Endothelial cell of umbilical vein (primary cell): ENCODE measurements around the gene RPS25. TPM values are rescaled to one million over a fixed set of nuclear protein-coding genes. Genes with fewer than 3 reads are reported as not detected.

Source experiments
- Bru-seq: library from RNA; stranded (reverse); fragments of 400-500 nt; gene quantifications from one replicate; lab custom pipeline; 2021; lab: Mats Ljungman, UMichigan
- BruChase-seq, 2 experiments: library from RNA; stranded (reverse); fragments of 400-500 nt; gene quantifications; one replicate each; lab custom pipeline; 2021; lab: Mats Ljungman, UMichigan
- BruUV-seq: library from RNA; stranded (reverse); fragments of 400-500 nt; replicated peaks from 2 replicates; lab custom pipeline; 2021; lab: Mats Ljungman, UMichigan
- CTCF ChIA-PET: fragments of 300-600, 350-600 bp; sonication (Branson Sonifier 250); formaldehyde crosslinking; loops from one replicate; lab custom pipeline; 2021; ENCODE audit warnings: antibody characterized with exemption, inconsistent platforms; lab: Charles Lee
- POLR2A ChIA-PET: fragments of 300-600, 350-600 bp; sonication (Branson Sonifier 250); formaldehyde crosslinking; loops from one replicate; lab custom pipeline; 2021; ENCODE audit warnings: antibody characterized with exemption, inconsistent platforms; lab: Charles Lee
- DNase-seq: peaks from one replicate; pipeline ENCODE4 v3.0.0-alpha.2; 2011; ENCODE audit warnings: low read depth, low spot score
- FAIRE-seq: peaks from 2 replicates; lab custom pipeline; 2011; peaks lifted over from hg19 to GRCh38; lab: Jason Lieb, UNC
- H2AFZ ChIP-seq: 2 replicates; pipeline ENCODE4 v1.6.0; 2012; ENCODE audit warnings: low read depth, low read length, control low read depth, inconsistent platforms
- H3K27ac ChIP-seq: 2 replicates; pipeline ENCODE4 v1.5.1; 2011; ENCODE audit warnings: low read depth, mild to moderate bottlenecking, control low read depth, low read length, moderate library complexity; ENCODE audit not compliant: insufficient read depth
- H3K27me3 ChIP-seq, 2 experiments: 2 replicates each; pipeline versions ENCODE4 v1.6.0 to v1.6.1; 2011; ENCODE audit warnings: low read length in 2 of 2, mixed read lengths in 1 of 2; ENCODE audit not compliant: control insufficient read depth in 2 of 2, insufficient read depth in 2 of 2
- H3K36me3 ChIP-seq, 2 experiments: 2 replicates in 1 of 2; 3 replicates in 1 of 2; pipeline ENCODE4 v1.5.1; 2011; ENCODE audit warnings: low read length in 2 of 2, mild to moderate bottlenecking in 1 of 2, moderate library complexity in 1 of 2; ENCODE audit not compliant: control insufficient read depth in 2 of 2, insufficient read depth in 2 of 2; ENCODE audit errors: extremely low read depth in 1 of 2
- H3K4me1 ChIP-seq: 3 replicates; pipeline ENCODE4 v1.5.1; 2011; ENCODE audit warnings: mild to moderate bottlenecking, low read length; ENCODE audit not compliant: control insufficient read depth, insufficient read depth; ENCODE audit errors: extremely low read depth
- H3K4me2 ChIP-seq: 2 replicates; pipeline ENCODE4 v1.6.1; 2011; ENCODE audit warnings: low read length, control low read depth, mixed read lengths; ENCODE audit not compliant: insufficient read depth
- H3K4me3 ChIP-seq, 3 experiments: fragments of 200-600 bp in 1 of 3; sonication (generic), shearing (Covaris generic) in 1 of 3; replicated peaks in 1 of 3; 2 replicates each; pipeline ENCODE4 v1.5.1; 2011 to 2016; ENCODE audit warnings: control low read depth in 3 of 3, low read length in 3 of 3, mild to moderate bottlenecking in 2 of 3, inconsistent platforms in 1 of 3, low read depth in 1 of 3, moderate library complexity in 1 of 3; ENCODE audit not compliant: insufficient read depth in 1 of 3
- H3K79me2 ChIP-seq: 2 replicates; pipeline ENCODE4 v1.6.0; 2012; ENCODE audit warnings: low read length, inconsistent platforms; ENCODE audit not compliant: control insufficient read depth, insufficient read depth
- H3K9ac ChIP-seq: replicated peaks from 2 replicates; pipeline ENCODE3; 2011; ENCODE audit warnings: low read length, control low read depth; ENCODE audit not compliant: insufficient read depth; ENCODE audit errors: extremely low read depth
- H3K9me1 ChIP-seq: replicated peaks from 3 replicates; pipeline ENCODE4 v1.6.0; 2011; ENCODE audit warnings: mild to moderate bottlenecking, low read length; ENCODE audit not compliant: control insufficient read depth, insufficient read depth; ENCODE audit errors: extremely low read depth
- H3K9me3 ChIP-seq: replicated peaks from 2 replicates; pipeline ENCODE4 v1.5.1; 2012; ENCODE audit warnings: low read length, inconsistent platforms; ENCODE audit not compliant: control insufficient read depth, insufficient read depth
- H4K20me1 ChIP-seq: replicated peaks from 2 replicates; pipeline ENCODE3; 2011; ENCODE audit warnings: mild to moderate bottlenecking, low read length; ENCODE audit not compliant: control insufficient read depth, insufficient read depth; ENCODE audit errors: extremely low read depth
- EZH2 ChIP-seq: IDR thresholded peaks from 2 replicates; pipeline ENCODE4 v1.6.1; 2012; ENCODE audit warnings: borderline replicate concordance, low read depth, mild to moderate bottlenecking, moderate library complexity, low read length, inconsistent platforms; ENCODE audit not compliant: severe bottlenecking
- FOS ChIP-seq: IDR thresholded peaks from 2 replicates; pipeline ENCODE4 v1.6.1; 2011; ENCODE audit warnings: mild to moderate bottlenecking, low read length, moderate library complexity, borderline replicate concordance; ENCODE audit not compliant: insufficient read depth
- GATA2 ChIP-seq: IDR thresholded peaks from 2 replicates; pipeline ENCODE4 v1.7.0; 2011; ENCODE audit warnings: low read depth, mild to moderate bottlenecking, moderate library complexity, mixed read lengths, low read length; ENCODE audit not compliant: insufficient read length, insufficient read depth
- JUN ChIP-seq: IDR thresholded peaks from 2 replicates; pipeline ENCODE4 v1.6.1; 2011; ENCODE audit warnings: borderline replicate concordance, low read depth; ENCODE audit not compliant: insufficient read length, insufficient read depth
- MYC ChIP-seq: IDR thresholded peaks from one replicate; pipeline ENCODE4 v1.6.1; 2011; ENCODE audit warnings: mild to moderate bottlenecking, low read depth, low read length
- POLR2A ChIP-seq: IDR thresholded peaks from 2 replicates; pipeline ENCODE4 v1.6.1; 2012; ENCODE audit warnings: low read depth, mild to moderate bottlenecking, control low read depth, low read length
- POLR2AphosphoS5 ChIP-seq: IDR thresholded peaks from 2 replicates; pipeline ENCODE4 v1.6.1; 2012; ENCODE audit warnings: low read depth, mild to moderate bottlenecking, control low read depth, low read length, moderate library complexity; ENCODE audit not compliant: insufficient read depth
- dilution Hi-C: fragments of 300-500 bp; cut with MboI; formaldehyde crosslinking; loops from one replicate; pipeline ENCODE4 v1.15.0; 2019; ENCODE audit warnings: low sequenced_read_pairs; ENCODE audit not compliant: extremely low pct_ligation_motif_present
- intact Hi-C: fragments of 100-400 bp; cut with micrococcal nuclease; formaldehyde crosslinking; loops from one replicate; pipeline ENCODE4 v1.10.0; 2022
- long read RNA-seq: library from polyadenylated mRNA; stranded (forward); transcript quantifications from one replicate; pipeline ENCODE4 v2.0.0, GENCODE V29; 2021
- polyA minus RNA-seq, 3 experiments: library from RNA; depleted of rRNA, polyadenylated mRNA; stranded (reverse); fragments of >200 nt; gene quantifications; 1 replicate in 1 of 3; 2 replicates in 2 of 3; pipeline ENCODE4 v1.2.3, GENCODE V29; 2011
- polyA plus RNA-seq, 4 experiments: library from polyadenylated mRNA; depleted of rRNA in 3 of 4; stranded (reverse) in 3 of 4; unstranded in 1 of 4; fragments of >200 nt; gene quantifications; 2 replicates each; pipeline versions ENCODE4 v1.2.1 to v1.2.3, GENCODE V29; 2011 to 2012; ENCODE audit warnings: missing spikeins in 1 of 4
- total RNA-seq: library from RNA; stranded (reverse); gene quantifications from 2 replicates; pipeline ENCODE4 v1.2.3, GENCODE V29; 2021
- TF ChIP-seq, protein P1 (sequence below), 2 donors: IDR thresholded peaks; 1 replicate in 1 of 2; 2 replicates in 1 of 2; pipeline ENCODE4 v1.5.1; 2011; ENCODE audit warnings: low read length in 2 of 2, mild to moderate bottlenecking in 2 of 2, moderate library complexity in 2 of 2, control low read depth in 1 of 2, inconsistent platforms in 1 of 2, low read depth in 1 of 2; ENCODE audit not compliant: insufficient read depth in 1 of 2; ENCODE audit errors: extremely low read depth in 1 of 2
- TF ChIP-seq, protein P2 (sequence below): IDR thresholded peaks from 2 replicates; pipeline ENCODE4 v1.6.1; 2011; ENCODE audit not compliant: insufficient read depth, insufficient read length

Gene RPS25
- total RNA-seq (992 and 1,027 TPM in 2 replicates), polyA plus RNA-seq (579 and 887 TPM in 2 replicates), polyA minus RNA-seq (61.2 and 80.7 TPM in 2 replicates), Bru-seq, nascent RNA (percentile 99 among the genes with signal in this experiment), BruChase-seq, experiment 1, labeled RNA remaining after a 6-hour chase (percentile 100 among the genes with signal in this experiment), BruChase-seq, experiment 2, labeled RNA remaining after a 2-hour chase (percentile 99 among the genes with signal in this experiment)
- polyA plus RNA-seq (2011; cell fraction: cytosol; rRNA removed): 2,801 and 3,403 TPM in 2 replicates
- 742 and 981 TPM in 2 replicates for polyA plus RNA-seq (2011; cell fraction: nucleus; rRNA removed)
- 1,355 and 1,476 TPM in 2 replicates for polyA plus RNA-seq (2012)
- polyA minus RNA-seq (2011; cell fraction: cytosol; rRNA and poly(A)+ RNA removed): 297 TPM
- 28.8 and 29.7 TPM in 2 replicates for polyA minus RNA-seq (2011; cell fraction: nucleus; rRNA and poly(A)+ RNA removed)
- long read RNA-seq, transcript RPS25-202 (5 exons, 835 nt): major isoform, 2,243 of 2,436 reads
- long read RNA-seq, transcript RPS25-203 (5 exons, 711 nt): minor isoform, 11 of 2,436 reads
- long read RNA-seq, transcript RPS25-204 (3 exons, 1,462 nt): minor isoform, 116 of 2,436 reads
- long read RNA-seq, partial matches to known transcripts: 26 of 2,436 reads
- long read RNA-seq, other reads (novel, unspliced or antisense): 37 of 2,436 reads

DNA sequence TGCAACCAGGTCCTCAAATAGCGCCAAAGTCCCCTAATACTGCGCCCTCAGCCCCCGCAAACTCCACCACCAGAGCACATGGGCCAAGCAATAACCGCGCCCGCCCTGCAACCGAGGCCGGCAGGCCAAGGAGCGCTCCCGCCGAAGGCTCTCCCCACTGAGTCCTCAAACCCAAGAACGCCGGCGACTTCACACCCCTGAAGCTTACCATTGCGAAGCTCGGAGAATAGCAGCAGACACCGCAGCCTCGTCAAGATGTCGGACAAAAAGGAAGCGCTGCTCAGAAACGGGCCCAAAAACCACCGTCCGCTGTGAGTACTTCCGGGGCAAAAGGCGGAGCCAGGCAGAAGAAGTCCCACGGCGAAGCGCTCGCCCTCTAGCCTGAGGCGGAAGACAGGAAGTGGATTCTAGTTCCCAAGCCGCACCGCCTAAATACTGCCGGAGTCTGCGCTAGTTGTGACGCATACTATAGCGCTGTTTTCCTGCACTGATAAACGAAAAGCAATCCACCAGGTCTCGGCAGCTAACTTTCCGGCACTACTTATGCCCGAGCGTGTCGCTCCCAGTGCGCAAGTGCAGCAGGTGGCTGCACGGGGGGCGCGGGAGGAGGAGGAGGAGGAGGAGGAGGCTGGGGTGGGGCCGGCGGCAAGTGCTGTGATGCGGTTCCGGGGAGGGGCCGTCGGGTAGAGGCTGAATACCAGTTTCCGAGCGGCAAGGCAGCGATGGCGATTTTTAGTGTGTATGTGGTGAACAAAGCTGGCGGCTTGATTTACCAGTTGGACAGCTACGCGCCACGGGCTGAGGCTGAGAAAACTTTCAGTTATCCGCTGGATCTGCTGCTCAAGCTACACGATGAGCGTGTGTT, at the start of gene RPS25, which contains the start of gene TRAPPC4:
Gene RPS25 (minus strand): TSS at position 270 of the 865 bp plus-strand sequence. CDS start 59 bp downstream, at position 211.
Gene TRAPPC4 (plus strand): TSS at position 693 of the 865 bp plus-strand sequence. CDS start 30 bp downstream, at position 723.
- Histone ChIP-seq H3K27me3 (no peaks in the 10 kb centered on the region), H3K79me2 (peaks cover 44% of the 10 kb centered on the region), H3K36me3 (peaks cover 19 to 23% of the 10 kb centered on the region in 2 experiments), H3K27ac (peak within 1 kb of the TSS; percentile 60), H3K4me3 (peak within 1 kb of the TSS; percentile 79 to 98 (median 95)), H4K20me1 (no peaks in the 10 kb centered on the region), H3K9me1 (no peaks in the 10 kb centered on the region), H2AFZ (peak within 1 kb of the TSS; percentile 87), H3K4me1 (peaks cover 18% of the 10 kb centered on the region), H3K4me2 (peak within 1 kb of the TSS; percentile 81), H3K9me3 (no peaks in the 10 kb centered on the region), H3K9ac (peak within 1 kb of the TSS; percentile 85)
- no peak for TF ChIP-seq GATA2
- TF ChIP-seq, protein P1, sequence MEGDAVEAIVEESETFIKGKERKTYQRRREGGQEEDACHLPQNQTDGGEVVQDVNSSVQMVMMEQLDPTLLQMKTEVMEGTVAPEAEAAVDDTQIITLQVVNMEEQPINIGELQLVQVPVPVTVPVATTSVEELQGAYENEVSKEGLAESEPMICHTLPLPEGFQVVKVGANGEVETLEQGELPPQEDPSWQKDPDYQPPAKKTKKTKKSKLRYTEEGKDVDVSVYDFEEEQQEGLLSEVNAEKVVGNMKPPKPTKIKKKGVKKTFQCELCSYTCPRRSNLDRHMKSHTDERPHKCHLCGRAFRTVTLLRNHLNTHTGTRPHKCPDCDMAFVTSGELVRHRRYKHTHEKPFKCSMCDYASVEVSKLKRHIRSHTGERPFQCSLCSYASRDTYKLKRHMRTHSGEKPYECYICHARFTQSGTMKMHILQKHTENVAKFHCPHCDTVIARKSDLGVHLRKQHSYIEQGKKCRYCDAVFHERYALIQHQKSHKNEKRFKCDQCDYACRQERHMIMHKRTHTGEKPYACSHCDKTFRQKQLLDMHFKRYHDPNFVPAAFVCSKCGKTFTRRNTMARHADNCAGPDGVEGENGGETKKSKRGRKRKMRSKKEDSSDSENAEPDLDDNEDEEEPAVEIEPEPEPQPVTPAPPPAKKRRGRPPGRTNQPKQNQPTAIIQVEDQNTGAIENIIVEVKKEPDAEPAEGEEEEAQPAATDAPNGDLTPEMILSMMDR (IDR thresholded peaks at IDR 0.05; ENCODE audit: extremely low read depth in 1 of 2, insufficient read depth in 1 of 2, low read depth in 1 of 2, low read length in 2 of 2): no peak
- TF ChIP-seq POLR2AphosphoS5: peak; percentile 90
- TF ChIP-seq POLR2A: peak; percentile 92
- no peak for TF ChIP-seq FOS
- peak; percentile 5 for TF ChIP-seq MYC
- no peak for TF ChIP-seq EZH2
- TF ChIP-seq JUN: no peak
- TF ChIP-seq, protein P2, sequence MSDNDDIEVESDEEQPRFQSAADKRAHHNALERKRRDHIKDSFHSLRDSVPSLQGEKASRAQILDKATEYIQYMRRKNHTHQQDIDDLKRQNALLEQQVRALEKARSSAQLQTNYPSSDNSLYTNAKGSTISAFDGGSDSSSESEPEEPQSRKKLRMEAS: no peak
- DNase-seq: peak; percentile 97
- peak; percentile 99 for FAIRE-seq
- dilution Hi-C loops: no loop called here
- ChIA-PET POLR2A (interaction anchor here (0.5 to 1.2 kb wide), 2 partner anchors 21 to 28 kb away, joined by 4 to 6 read pairs; partner anchors contain the start of gene CENATAC), CTCF (interaction anchor here (1.2 to 3.1 kb wide), 4 partner anchors 13 to 329 kb away, joined by 3 to 11 read pairs (median 4); partner anchors contain the start of gene SLC37A4)
- BruUV-seq: no TSS peak
- intact Hi-C loops: loop anchor here (1.0 to 5.0 kb wide), 6 partner anchors 12 to 303 kb away; partner anchors contain the start of genes BCL9L, CENATAC, HYOU1 and SLC37A4
